Mesothelial cell of epicardium (in vitro differentiated cells): ENCODE results near the gene RAB20. TPM values are rescaled to one million over a fixed set of nuclear protein-coding genes. Genes with fewer than 3 reads are reported as not detected.
"Not testable (repeated sequence)": the region's sequence is repeated elsewhere in the genome, so short reads cannot be mapped to it uniquely, and the experiment has no call there.

Experiments used
- DNase-seq, 2 experiments: peaks; one replicate each; pipeline ENCODE4 v3.0.0; 2021; ENCODE audit warnings: low spot score in 2 of 2; ENCODE audit not compliant: unreplicated experiment in 2 of 2
- H3K27ac Mint-ChIP-seq: 2 replicates; pipeline ENCODE4 v1.8.0; 2021; ENCODE audit warnings: mixed read lengths
- H3K27me3 Mint-ChIP-seq: 2 replicates; pipeline ENCODE4 v1.8.0; 2021; ENCODE audit warnings: low read depth, mixed read lengths
- H3K36me3 Mint-ChIP-seq: 2 replicates; pipeline ENCODE4 v1.8.0; 2021; ENCODE audit warnings: mixed read lengths
- H3K4me1 Mint-ChIP-seq: 2 replicates; pipeline ENCODE4 v1.8.0; 2021; ENCODE audit warnings: mixed read lengths
- H3K4me3 Mint-ChIP-seq: 2 replicates; pipeline ENCODE4 v1.8.0; 2021; ENCODE audit warnings: mild to moderate bottlenecking, moderate library complexity, mixed read lengths
- H3K9me3 Mint-ChIP-seq: 2 replicates; pipeline ENCODE4 v1.8.0; 2021; ENCODE audit warnings: mixed read lengths
- total RNA-seq: library from RNA; stranded (reverse); gene quantifications from 3 replicates; pipeline ENCODE4 v1.2.1, GENCODE V29; 2021
- TF ChIP-seq, protein P1 (sequence below): fragments of 200-600 bp; sonication (generic); IDR thresholded peaks from one replicate; pipeline ENCODE4 v1.5.0; 2021; ENCODE audit warnings: antibody characterized with exemption; ENCODE audit not compliant: unreplicated experiment

Gene RAB20
- total RNA-seq, 1 donor from 2014 or later = 8.9 TPM

DNA sequence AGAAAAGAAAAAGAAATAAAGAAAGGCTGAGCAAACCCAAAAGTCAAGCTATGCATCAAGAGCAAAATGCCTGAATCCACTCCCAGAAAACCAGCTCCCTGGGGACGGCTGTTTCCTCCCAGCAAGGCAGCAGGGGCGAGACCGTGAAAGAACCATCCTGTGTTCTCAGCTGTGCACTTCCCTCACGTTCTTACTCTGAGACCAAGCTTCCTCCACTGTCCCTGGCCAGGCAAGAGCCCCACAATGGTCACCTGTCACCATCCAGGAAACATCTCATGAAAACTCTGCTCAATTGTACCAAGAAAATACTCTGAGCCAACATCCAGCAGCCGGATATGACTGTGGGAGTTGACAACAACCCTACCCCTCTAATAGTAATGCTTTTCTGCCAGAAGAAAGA lies 22.9 kb downstream of the RAB20 start:
- Mint-ChIP-seq H3K36me3 (no peaks in the 10 kb centered on the region), H3K9me3 (no peaks in the 10 kb centered on the region), H3K27me3 (no peaks in the 10 kb centered on the region), H3K4me3 (no peak overlapping the region), H3K4me1 (peaks cover 35% of the 10 kb centered on the region), H3K27ac (peak overlapping the region; percentile 41)
- TF ChIP-seq, protein P1, sequence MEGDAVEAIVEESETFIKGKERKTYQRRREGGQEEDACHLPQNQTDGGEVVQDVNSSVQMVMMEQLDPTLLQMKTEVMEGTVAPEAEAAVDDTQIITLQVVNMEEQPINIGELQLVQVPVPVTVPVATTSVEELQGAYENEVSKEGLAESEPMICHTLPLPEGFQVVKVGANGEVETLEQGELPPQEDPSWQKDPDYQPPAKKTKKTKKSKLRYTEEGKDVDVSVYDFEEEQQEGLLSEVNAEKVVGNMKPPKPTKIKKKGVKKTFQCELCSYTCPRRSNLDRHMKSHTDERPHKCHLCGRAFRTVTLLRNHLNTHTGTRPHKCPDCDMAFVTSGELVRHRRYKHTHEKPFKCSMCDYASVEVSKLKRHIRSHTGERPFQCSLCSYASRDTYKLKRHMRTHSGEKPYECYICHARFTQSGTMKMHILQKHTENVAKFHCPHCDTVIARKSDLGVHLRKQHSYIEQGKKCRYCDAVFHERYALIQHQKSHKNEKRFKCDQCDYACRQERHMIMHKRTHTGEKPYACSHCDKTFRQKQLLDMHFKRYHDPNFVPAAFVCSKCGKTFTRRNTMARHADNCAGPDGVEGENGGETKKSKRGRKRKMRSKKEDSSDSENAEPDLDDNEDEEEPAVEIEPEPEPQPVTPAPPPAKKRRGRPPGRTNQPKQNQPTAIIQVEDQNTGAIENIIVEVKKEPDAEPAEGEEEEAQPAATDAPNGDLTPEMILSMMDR = no peak
- no peak for DNase-seq

DNA sequence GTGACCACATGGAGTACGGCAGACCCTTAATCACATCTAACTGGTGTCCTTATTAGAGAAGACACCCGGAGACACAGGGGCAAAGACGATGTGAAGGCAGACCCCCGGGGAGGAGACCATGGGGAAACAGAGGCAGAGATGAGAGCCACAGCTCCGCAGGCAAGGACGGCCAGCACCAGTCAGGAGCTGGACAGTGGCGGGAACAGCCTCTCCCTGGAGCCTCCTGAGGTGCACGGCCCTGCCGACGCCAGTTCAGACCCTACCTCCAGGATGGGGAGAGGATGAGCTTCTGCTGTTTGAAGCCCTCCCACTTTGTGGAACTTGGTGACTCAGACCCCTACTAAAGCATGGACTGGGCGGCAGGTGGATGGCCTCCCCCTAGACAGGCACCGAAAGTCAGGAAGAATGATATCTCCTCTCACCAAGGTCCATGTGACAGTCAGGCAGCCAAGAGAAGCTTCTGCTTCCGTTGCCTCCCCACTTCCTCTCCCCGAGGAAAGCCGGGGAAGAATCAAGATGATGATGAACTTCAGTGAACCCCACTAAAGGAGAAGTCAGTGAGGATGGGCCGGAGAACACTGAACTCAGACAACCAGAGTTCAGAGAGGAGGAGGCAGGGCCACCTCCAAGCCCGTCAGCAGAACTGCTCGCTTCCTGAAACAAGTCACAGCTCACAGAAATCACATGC lies 25.4 kb downstream of the RAB20 start:
- TF ChIP-seq, protein P1 = no peak
- Mint-ChIP-seq H3K27ac (no peak overlapping the region), H3K9me3 (no peaks in the 10 kb centered on the region), H3K4me1 (peaks cover 19% of the 10 kb centered on the region), H3K4me3 (no peak overlapping the region), H3K36me3 (no peaks in the 10 kb centered on the region), H3K27me3 (no peaks in the 10 kb centered on the region)
- DNase-seq = no peak

DNA sequence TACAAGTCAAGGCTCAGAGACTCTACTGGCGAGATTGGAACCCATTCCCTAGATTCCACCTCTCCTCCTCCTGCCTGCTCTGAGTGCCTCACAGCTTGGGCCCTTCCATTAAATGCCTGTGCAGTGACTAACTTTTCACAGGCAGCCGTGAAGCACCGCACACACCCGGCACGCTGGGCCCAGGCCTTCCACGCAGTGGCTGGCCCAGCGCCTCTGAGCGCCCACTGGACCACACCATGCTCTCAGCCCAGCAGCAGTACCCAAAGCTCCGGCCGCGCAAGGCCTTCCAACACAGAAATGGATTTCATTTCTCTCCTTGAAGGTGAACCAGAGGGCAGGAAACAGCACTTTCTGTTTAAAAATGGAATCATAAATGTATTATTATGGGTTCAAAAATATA lies 26.0 kb downstream of the RAB20 start:
- Mint-ChIP-seq H3K27me3 (no peaks in the 10 kb centered on the region), H3K9me3 (no peaks in the 10 kb centered on the region), H3K4me1 (peaks cover 18% of the 10 kb centered on the region), H3K27ac (no peak overlapping the region), H3K4me3 (no peak overlapping the region), H3K36me3 (no peaks in the 10 kb centered on the region)
- TF ChIP-seq, protein P1 = no peak
- DNase-seq = no peak

DNA sequence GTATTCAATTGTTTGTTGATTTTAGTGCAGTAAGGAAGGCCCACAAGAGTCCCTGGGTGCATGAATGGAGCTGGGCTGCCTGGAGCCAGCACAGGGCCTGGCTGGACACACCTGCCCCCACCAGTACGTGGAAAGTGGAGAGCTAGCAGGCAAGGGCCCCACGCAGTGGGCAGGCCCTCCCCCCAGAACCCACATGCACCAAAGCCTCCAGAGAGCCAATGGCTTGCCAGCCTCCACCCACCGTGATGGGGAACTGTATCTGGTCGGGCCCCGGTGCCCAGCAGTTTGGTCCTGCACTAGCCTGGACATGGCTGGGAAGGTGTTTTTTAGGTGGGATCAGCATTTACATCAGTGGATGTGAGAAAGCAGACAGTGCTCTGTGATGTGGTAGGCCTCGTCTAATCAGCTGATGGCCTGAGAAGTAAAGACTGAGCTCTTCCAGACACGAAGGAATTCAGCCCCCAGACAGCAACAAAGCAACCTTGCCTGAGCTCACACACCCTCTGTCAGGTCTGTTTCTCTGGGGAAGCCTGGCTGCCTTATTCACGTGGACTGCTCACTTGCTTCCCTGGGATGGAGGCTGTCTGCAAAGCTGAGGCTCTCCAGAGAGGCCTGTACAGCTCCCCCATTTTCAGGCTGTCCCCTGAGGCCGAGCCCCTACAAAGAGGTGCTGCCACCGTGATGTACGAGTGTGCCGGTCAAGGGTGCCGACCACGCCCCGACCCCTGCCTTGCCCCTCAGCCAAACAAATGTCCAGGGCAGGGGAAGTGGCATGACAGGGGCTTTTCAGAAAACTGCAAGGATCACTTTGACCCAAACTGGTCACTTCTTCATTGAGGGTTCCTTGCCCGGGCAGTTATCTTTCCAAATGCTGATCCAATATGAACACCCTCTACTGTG lies 27.5 kb downstream of the RAB20 start:
- TF ChIP-seq, protein P1 = no peak
- DNase-seq = no peak

DNA sequence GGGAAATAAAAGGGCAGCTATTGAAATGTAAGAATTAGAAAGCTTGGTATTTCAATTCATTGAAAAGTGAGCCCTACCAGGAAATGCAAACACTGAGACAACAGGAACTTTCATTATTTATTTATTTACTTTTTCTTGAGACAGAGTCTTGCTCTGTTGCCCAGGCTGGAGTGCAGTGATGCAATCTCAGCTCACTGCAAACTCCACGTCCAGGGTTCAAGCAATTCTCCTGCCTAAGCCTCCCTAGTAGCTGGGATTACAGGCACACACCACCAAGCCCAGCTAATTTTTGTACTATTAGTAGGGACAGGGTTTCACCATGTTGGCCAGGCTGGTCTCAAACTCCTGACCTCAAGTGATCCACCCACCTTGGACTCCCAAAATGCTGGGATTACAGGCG lies 29.3 kb downstream of the RAB20 start:
- peaks cover 29% of the 10 kb centered on the region for H3K4me1 Mint-ChIP-seq
- not testable (repeated sequence) for H3K27ac Mint-ChIP-seq, DNase-seq, H3K9me3 Mint-ChIP-seq, H3K36me3 Mint-ChIP-seq, H3K27me3 Mint-ChIP-seq, H3K4me3 Mint-ChIP-seq

More for the DNA sequence above, 27.5 kb downstream of the RAB20 start:
- Mint-ChIP-seq H3K4me3 (no peak overlapping the region), H3K9me3 (no peaks in the 10 kb centered on the region), H3K4me1 (peaks cover 22% of the 10 kb centered on the region), H3K27me3 (no peaks in the 10 kb centered on the region), H3K27ac (peak overlapping the region; percentile 47), H3K36me3 (no peaks in the 10 kb centered on the region)

DNA sequence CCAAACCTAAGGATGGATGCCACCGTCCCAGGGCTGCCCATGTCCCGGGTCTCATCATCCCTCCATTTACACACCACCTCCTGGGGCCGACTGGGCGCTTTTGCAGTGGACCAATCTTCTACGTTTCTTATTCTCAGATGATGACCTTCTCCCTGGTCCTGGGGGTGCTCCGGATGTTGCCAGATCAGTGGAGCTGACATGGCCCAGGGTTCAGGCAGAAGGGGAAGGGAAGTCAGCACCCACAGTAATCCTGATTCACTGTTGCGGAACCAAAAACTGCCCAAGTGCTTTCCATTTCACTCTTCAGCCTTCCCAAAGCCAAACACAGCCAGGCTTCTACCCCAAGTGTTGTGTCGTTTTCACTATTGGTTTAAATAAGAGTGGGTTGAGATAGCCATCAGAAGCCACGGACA lies 29.8 kb downstream of the RAB20 start:
- Mint-ChIP-seq H3K4me3 (no peak overlapping the region), H3K27ac (peak overlapping the region; percentile 9), H3K9me3 (no peaks in the 10 kb centered on the region), H3K4me1 (peaks cover 34% of the 10 kb centered on the region), H3K36me3 (no peaks in the 10 kb centered on the region), H3K27me3 (no peaks in the 10 kb centered on the region)
- DNase-seq = no peak
- TF ChIP-seq, protein P1 = no peak
